Measurements from ENCODE around the gene MSH4.
A peak's percentile ranks its signal among the peaks of the same experiment; 100 is the strongest.

The MSH4 gene

DNA sequence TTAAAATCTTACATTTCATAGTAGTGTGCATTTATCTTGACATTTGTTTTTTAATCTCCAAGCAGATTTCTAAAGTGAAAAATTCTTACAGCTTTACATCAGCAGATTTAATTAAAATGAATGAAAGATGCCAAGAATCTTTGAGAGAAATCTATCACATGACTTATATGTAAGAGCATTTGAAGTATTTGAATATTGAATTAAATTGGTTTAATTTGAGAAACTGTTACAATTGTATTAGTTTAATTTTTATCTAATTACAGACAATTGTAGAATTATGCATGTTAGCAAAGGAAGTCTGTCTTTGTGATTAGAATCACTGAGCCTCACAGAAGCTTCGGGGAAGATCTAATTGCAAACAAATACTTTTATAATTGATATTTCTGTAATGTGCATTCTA is 83.3 kb downstream of the MSH4 start:
- DNase-seq (ENCODE audit: extremely low spot score): no peak
- TF ChIP-seq CTBP1 (IDR thresholded peaks at IDR 0.05; ENCODE audit: borderline replicate concordance) (no peak), SUZ12 (IDR thresholded peaks at IDR 0.05) (no peak), FOXA1 (IDR thresholded peaks at IDR 0.05) (no peak), LEF1 (IDR thresholded peaks at IDR 0.05; ENCODE audit: borderline replicate concordance) (no peak), NFRKB (IDR thresholded peaks at IDR 0.05) (no peak), HDGF (IDR thresholded peaks at IDR 0.05; ENCODE audit: borderline replicate concordance) (no peak)
- POLR2A ChIA-PET: no interaction called here
- CTCF ChIA-PET: interaction anchor here (0.7 kb wide), 1 partner anchor 329 kb away, joined by 4 read pairs; no protein-coding TSS in a partner anchor

DNA sequence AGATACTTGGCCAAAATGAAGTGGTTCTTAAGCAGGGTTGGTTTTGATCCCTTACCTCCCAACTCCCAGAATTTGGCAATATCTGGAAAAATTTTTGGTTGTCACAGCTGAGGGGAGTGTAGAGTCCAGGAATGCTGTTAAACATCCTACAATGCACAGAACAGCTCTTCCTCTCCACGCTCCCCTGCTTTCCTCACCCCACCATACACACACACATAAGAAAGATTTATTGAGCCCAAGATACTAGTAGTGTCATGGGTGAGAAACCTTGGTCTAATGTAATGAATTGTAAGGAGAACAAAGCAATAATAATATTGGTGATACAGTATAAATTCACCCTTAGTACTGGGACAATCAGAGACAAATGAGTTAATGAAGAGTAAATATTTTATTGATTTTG is 87.8 kb downstream of the MSH4 start:
- no peak for DNase-seq (ENCODE audit: extremely low spot score)
- POLR2A ChIA-PET: no interaction called here
- CTCF ChIA-PET: no interaction called here
- TF ChIP-seq ARNT (IDR thresholded peaks at IDR 0.05) (no peak), FOXA1 (IDR thresholded peaks at IDR 0.05) (no peak), TARDBP (IDR thresholded peaks at IDR 0.05) (no peak), SP1 (IDR thresholded peaks at IDR 0.05) (no peak), HDGF (IDR thresholded peaks at IDR 0.05; ENCODE audit: borderline replicate concordance) (no peak), FOXK2 (IDR thresholded peaks at IDR 0.05) (no peak), BHLHE40 (IDR thresholded peaks at IDR 0.05; ENCODE audit: borderline replicate concordance) (no peak), L3MBTL2 (conservative IDR thresholded peaks at IDR 0.05) (no peak), ELF4 (IDR thresholded peaks at IDR 0.05) (no peak), NFRKB (IDR thresholded peaks at IDR 0.05) (no peak), LEF1 (IDR thresholded peaks at IDR 0.05; ENCODE audit: borderline replicate concordance) (no peak), ZNF384 (IDR thresholded peaks at IDR 0.05) (no peak)
- TF ChIP-seq, protein P1, sequence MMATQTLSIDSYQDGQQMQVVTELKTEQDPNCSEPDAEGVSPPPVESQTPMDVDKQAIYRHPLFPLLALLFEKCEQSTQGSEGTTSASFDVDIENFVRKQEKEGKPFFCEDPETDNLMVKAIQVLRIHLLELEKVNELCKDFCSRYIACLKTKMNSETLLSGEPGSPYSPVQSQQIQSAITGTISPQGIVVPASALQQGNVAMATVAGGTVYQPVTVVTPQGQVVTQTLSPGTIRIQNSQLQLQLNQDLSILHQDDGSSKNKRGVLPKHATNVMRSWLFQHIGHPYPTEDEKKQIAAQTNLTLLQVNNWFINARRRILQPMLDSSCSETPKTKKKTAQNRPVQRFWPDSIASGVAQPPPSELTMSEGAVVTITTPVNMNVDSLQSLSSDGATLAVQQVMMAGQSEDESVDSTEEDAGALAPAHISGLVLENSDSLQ (IDR thresholded peaks at IDR 0.05): no peak

DNA sequence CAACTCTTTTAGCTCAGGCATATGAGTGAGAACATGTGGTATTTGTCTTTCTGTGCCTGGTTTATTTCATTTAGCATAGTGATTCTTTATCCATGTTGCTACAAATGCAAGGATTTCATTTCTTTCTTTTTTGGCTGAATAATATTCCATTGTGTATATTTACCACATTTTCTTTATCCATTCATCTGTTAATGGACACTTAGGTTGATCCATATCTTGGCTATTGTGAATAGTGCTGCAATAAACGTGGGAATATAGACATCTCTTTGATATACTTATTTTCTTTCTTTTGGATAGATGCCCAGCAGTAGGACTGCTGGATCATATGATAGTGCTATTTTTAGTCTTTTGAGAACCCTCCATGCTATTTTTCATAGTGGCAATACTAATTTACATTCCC is 104.7 kb downstream of the MSH4 start:
- TF ChIP-seq FOXA1 (IDR thresholded peaks at IDR 0.05) (no peak), HDGF (IDR thresholded peaks at IDR 0.05; ENCODE audit: borderline replicate concordance) (no peak), ARNT (IDR thresholded peaks at IDR 0.05) (no peak)
- POLR2A ChIA-PET: no interaction called here
- CTCF ChIA-PET: no interaction called here
- DNase-seq (ENCODE audit: extremely low spot score): no peak

DNA sequence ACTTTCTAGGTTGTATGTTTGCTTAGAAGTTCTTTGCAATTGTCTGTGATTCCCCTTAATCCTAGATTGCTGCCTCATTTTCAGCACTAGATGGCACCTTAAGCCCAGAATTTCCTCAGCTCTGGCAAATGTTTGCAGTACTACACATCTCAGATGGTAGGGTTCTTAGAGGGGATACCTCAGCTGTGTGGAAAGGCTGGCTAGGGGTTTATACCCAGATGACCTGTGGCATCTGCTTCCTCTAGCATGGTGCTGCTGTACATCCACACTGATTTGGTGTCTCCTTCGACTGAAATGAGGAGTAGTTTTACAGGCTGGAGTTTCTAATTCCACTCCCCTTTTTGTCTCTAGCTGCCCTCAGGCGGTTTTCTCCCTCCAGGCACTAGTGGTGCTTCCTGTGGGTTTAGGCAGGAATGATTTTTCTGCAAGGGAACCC is 112.1 kb downstream of the MSH4 start:
- DNase-seq (ENCODE audit: extremely low spot score): peak; percentile 43
- TF ChIP-seq ARNT (IDR thresholded peaks at IDR 0.05): no peak
- CTCF ChIA-PET: interaction anchor here (0.7 to 1.2 kb wide), 4 partner anchors 245 to 1385 kb away, joined by 3 to 4 read pairs (median 4); no protein-coding TSS in a partner anchor
- POLR2A ChIA-PET: interaction anchor here (0.7 kb wide), 1 partner anchor 135 kb away, joined by 3 read pairs; no protein-coding TSS in a partner anchor

DNA sequence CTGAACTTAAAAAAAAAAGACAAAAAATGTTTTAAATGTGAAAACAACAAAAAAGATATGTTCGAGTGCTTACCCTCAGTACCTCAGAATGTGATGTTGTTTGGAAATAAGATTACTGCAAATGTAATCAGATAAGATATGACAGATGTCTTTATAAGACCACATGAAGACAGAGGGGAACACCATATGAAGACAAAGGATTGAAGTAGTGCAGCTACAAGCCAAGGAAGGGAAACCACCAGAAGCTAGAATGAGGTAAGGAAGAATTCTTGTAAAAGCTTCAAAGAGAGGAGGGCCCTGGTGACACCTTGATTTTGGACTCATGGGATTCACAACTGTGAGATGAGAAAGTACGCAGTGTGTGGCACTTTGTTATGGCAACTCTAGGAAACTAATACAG is 120.2 kb downstream of the MSH4 start:
- ChIA-PET POLR2A (no interaction called here), CTCF (no interaction called here)
- DNase-seq (ENCODE audit: extremely low spot score): no peak
- TF ChIP-seq, protein P1 (IDR thresholded peaks at IDR 0.05): no peak
- TF ChIP-seq TARDBP (IDR thresholded peaks at IDR 0.05): no peak
- TF ChIP-seq NFRKB (IDR thresholded peaks at IDR 0.05): no peak
- TF ChIP-seq LEF1 (IDR thresholded peaks at IDR 0.05; ENCODE audit: borderline replicate concordance): no peak
- TF ChIP-seq ZNF384 (IDR thresholded peaks at IDR 0.05): no peak
- TF ChIP-seq FOXA1 (IDR thresholded peaks at IDR 0.05): no peak
- no peak for TF ChIP-seq ELF4 (IDR thresholded peaks at IDR 0.05)
- TF ChIP-seq HDGF (IDR thresholded peaks at IDR 0.05; ENCODE audit: borderline replicate concordance): no peak
- TF ChIP-seq L3MBTL2 (conservative IDR thresholded peaks at IDR 0.05): no peak

DNA sequence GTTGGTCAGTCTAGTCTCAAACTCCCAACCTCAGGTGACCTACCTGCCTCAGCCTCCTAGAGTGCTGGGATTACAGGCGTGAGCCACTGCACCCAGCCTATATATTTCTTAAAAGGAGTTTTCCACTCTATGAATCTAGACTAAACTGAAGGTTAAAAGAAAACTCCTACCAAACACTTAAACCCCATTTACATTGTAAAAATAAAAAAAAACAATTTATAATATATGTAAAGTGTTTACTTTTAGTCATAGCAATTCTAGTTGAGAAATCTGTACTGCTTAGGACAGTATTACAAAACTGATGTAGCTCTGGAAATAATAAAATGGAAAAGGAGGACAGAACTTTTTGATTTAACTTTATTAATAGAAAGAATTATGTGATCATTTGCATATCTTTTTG is 126.0 kb downstream of the MSH4 start:
- TF ChIP-seq HDGF (IDR thresholded peaks at IDR 0.05; ENCODE audit: borderline replicate concordance) (no peak), SUZ12 (IDR thresholded peaks at IDR 0.05) (no peak), ARNT (IDR thresholded peaks at IDR 0.05) (no peak), TARDBP (IDR thresholded peaks at IDR 0.05) (no peak)
- ChIA-PET CTCF (no interaction called here), POLR2A (no interaction called here)

DNA sequence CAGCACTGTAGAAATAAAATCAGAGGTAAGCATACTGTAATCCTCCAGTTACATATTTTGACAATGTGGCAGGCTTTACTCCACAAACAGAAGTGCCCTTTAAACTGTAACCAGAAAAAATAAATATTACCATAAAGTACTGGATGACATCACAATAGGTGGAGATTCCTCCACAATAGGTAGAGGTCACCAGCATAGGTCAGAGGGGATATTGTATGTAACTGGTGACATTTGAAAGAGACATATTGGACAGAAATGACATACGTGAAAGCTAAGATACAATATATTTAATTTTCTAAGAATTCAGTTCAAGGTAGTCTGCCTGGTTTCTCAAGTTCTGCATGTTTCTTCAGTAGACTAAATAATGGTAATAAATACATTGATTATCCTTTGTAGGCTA is 135.6 kb downstream of the MSH4 start, which contains the start of gene ASB17:
Gene ASB17 (minus strand): TSS at position 101 of the 400 bp plus-strand sequence. CDS start 113 bp downstream, outside the sequence.
- POLR2A ChIA-PET: no interaction called here
- CTCF ChIA-PET: no interaction called here

More for the DNA sequence above, 126.0 kb downstream of the MSH4 start:
- no peak for DNase-seq (ENCODE audit: extremely low spot score)

More for the DNA sequence above, 135.6 kb downstream of the MSH4 start, which contains the start of gene ASB17:
- TF ChIP-seq TARDBP (IDR thresholded peaks at IDR 0.05): no peak
- TF ChIP-seq, protein P1 (IDR thresholded peaks at IDR 0.05): no peak
- TF ChIP-seq ZNF384 (IDR thresholded peaks at IDR 0.05): no peak
- TF ChIP-seq FOXK2 (IDR thresholded peaks at IDR 0.05): no peak
- no peak for TF ChIP-seq L3MBTL2 (conservative IDR thresholded peaks at IDR 0.05)
- TF ChIP-seq ARNT (IDR thresholded peaks at IDR 0.05): no peak
- TF ChIP-seq SP1 (IDR thresholded peaks at IDR 0.05): no peak
- no peak for TF ChIP-seq BHLHE40 (IDR thresholded peaks at IDR 0.05; ENCODE audit: borderline replicate concordance)
- TF ChIP-seq NFRKB (IDR thresholded peaks at IDR 0.05): no peak
- no peak for TF ChIP-seq FOXA1 (IDR thresholded peaks at IDR 0.05)
- no peak for TF ChIP-seq SUZ12 (IDR thresholded peaks at IDR 0.05)
- no peak for DNase-seq (ENCODE audit: extremely low spot score)
